GM19239 (cell line): Measurements from ENCODE around the gene VWA5A.
A peak's percentile ranks its signal among the peaks of the same experiment; 100 is the strongest.

Source experiments
- DNase-seq: peaks from one replicate; pipeline ENCODE4 v3.0.0; 2011; ENCODE audit warnings: low spot score; ENCODE audit not compliant: insufficient read length
- FAIRE-seq: peaks from 2 replicates; lab custom pipeline; 2011; peaks lifted over from hg19 to GRCh38; lab: Jason Lieb, UNC

Gene VWA5A

GRCh38 chr11:124114942-124115781, at the start of gene VWA5A:
Gene VWA5A (plus strand): TSS chr11:124115450. CDS start chr11:124117512, 2,062 bp downstream.
- FAIRE-seq = peak; percentile 37
- DNase-seq = peak; percentile 44

GRCh38 chr11:124068601-124069110, 46.6 kb upstream of the VWA5A start:
- FAIRE-seq = no peak
- DNase-seq = no peak

- DNase-seq (no peak), FAIRE-seq (peak; percentile 26)
Measured at GRCh38 chr11:124069429-124070401, 45.5 kb upstream of the VWA5A start.

- FAIRE-seq = peak; percentile 89
- peak; percentile 28 for DNase-seq
Measured at GRCh38 chr11:124070915-124071622, 44.2 kb upstream of the VWA5A start.

- no peak for DNase-seq
- FAIRE-seq = no peak
Measured at GRCh38 chr11:124071623-124071948, 43.7 kb upstream of the VWA5A start.

- DNase-seq (no peak), FAIRE-seq (no peak)
Measured at GRCh38 chr11:124072147-124072546, 43.1 kb upstream of the VWA5A start.

- FAIRE-seq (no peak), DNase-seq (no peak)
Measured at GRCh38 chr11:124074554-124074953, 40.7 kb upstream of the VWA5A start.

- FAIRE-seq = no peak
- no peak for DNase-seq
Measured at GRCh38 chr11:124075492-124075840, 39.8 kb upstream of the VWA5A start.

- DNase-seq = no peak
- FAIRE-seq = no peak
Measured at GRCh38 chr11:124075841-124076651, 39.2 kb upstream of the VWA5A start.

GRCh38 chr11:124077266-124077665, 38.0 kb upstream of the VWA5A start:
- FAIRE-seq (no peak), DNase-seq (no peak)

GRCh38 chr11:124078591-124078990, 36.7 kb upstream of the VWA5A start:
- DNase-seq = no peak
- no peak for FAIRE-seq

GRCh38 chr11:124079631-124080326, 35.5 kb upstream of the VWA5A start:
- FAIRE-seq (no peak), DNase-seq (no peak)

GRCh38 chr11:124080327-124081001, 34.8 kb upstream of the VWA5A start:
- DNase-seq = no peak
- no peak for FAIRE-seq

- no peak for DNase-seq
- no peak for FAIRE-seq
Measured at GRCh38 chr11:124081483-124081882, 33.8 kb upstream of the VWA5A start.

- no peak for FAIRE-seq
Measured at GRCh38 chr11:124082371-124082770, 32.9 kb upstream of the VWA5A start.

GRCh38 chr11:124085583-124085982, 29.7 kb upstream of the VWA5A start:
- DNase-seq = no peak
- no peak for FAIRE-seq

More at GRCh38 chr11:124082371-124082770, 32.9 kb upstream of the VWA5A start:
- DNase-seq = no peak

- DNase-seq (no peak), FAIRE-seq (no peak)
Measured at GRCh38 chr11:124085997-124086846, 29.0 kb upstream of the VWA5A start.
